Cerebellar nuclear complex (tissue), 1 donor: ENCODE results near the gene MEAK7.
A peak's percentile ranks its signal among the peaks of the same experiment; 100 is the strongest.

Source experiments
- DNase-seq, 2 experiments: peaks; one replicate each; lab custom pipeline; 2025; lab: John Stamatoyannopoulos, UW

The MEAK7 gene

GRCh38 chr16:84511831-84512230 lies 7.4 kb upstream of the MEAK7 start:
- no peak for DNase-seq

GRCh38 chr16:84511180-84511800 lies 6.8 kb upstream of the MEAK7 start:
- DNase-seq = peak in 1 of 2 experiments; percentile 74

- no peak for DNase-seq
Measured at GRCh38 chr16:84509032-84509950, 4.8 kb upstream of the MEAK7 start.

- DNase-seq = no peak
Measured at GRCh38 chr16:84508502-84508901, 4.0 kb upstream of the MEAK7 start.

- DNase-seq = no peak
Measured at GRCh38 chr16:84507011-84507982, 2.8 kb upstream of the MEAK7 start.

- DNase-seq = no peak
Measured at GRCh38 chr16:84505249-84506187, 1.1 kb upstream of the MEAK7 start.

GRCh38 chr16:84503751-84504395 lies 586 bp downstream of the MEAK7 start:
- no peak for DNase-seq

- no peak for DNase-seq
Measured at GRCh38 chr16:84502581-84502980, 1.9 kb downstream of the MEAK7 start.

GRCh38 chr16:84502075-84502474 lies 2.4 kb downstream of the MEAK7 start:
- no peak for DNase-seq

GRCh38 chr16:84501077-84501735 lies 3.3 kb downstream of the MEAK7 start:
- DNase-seq = no peak

- no peak for DNase-seq
Measured at GRCh38 chr16:84500531-84500930, 3.9 kb downstream of the MEAK7 start.

- DNase-seq = no peak
Measured at GRCh38 chr16:84499638-84500037, 4.8 kb downstream of the MEAK7 start.

- no peak for DNase-seq
Measured at GRCh38 chr16:84498859-84499620, 5.4 kb downstream of the MEAK7 start.

GRCh38 chr16:84498223-84498610 lies 6.2 kb downstream of the MEAK7 start:
- no peak for DNase-seq

GRCh38 chr16:84497418-84498222 lies 6.8 kb downstream of the MEAK7 start:
- no peak for DNase-seq

GRCh38 chr16:84496991-84497390 lies 7.5 kb downstream of the MEAK7 start:
- DNase-seq = no peak

GRCh38 chr16:84495506-84495905 lies 9.0 kb downstream of the MEAK7 start:
- DNase-seq = no peak

- DNase-seq = no peak
Measured at GRCh38 chr16:84489131-84489530, 15.3 kb downstream of the MEAK7 start.
